ENCODE results near the gene GCGR.

Gene GCGR

DNA sequence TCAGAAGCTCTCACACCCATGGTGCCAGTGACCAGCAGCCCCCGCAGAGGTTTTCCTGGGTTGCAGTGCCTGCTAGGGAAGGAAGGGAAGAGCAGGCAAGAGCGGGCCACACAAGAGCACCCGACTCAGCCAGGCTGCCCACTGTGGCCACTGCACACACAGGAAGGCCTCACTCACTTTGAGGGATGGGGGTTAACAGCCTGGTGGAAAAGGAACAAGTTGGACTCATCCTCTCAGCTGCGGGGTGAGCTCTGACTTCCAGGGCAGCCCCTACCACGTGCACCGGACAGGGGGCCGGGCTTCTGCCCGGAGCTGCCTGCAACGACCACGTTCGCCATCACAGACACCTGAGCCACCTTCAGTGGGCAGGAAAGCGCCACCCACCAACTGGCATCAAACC is 48.3 kb downstream of the GCGR start:
- DNase-seq = no peak

GRCh38 chr17:81854974-81855774 is 51.2 kb downstream of the GCGR start:
- DNase-seq = no peak

DNA sequence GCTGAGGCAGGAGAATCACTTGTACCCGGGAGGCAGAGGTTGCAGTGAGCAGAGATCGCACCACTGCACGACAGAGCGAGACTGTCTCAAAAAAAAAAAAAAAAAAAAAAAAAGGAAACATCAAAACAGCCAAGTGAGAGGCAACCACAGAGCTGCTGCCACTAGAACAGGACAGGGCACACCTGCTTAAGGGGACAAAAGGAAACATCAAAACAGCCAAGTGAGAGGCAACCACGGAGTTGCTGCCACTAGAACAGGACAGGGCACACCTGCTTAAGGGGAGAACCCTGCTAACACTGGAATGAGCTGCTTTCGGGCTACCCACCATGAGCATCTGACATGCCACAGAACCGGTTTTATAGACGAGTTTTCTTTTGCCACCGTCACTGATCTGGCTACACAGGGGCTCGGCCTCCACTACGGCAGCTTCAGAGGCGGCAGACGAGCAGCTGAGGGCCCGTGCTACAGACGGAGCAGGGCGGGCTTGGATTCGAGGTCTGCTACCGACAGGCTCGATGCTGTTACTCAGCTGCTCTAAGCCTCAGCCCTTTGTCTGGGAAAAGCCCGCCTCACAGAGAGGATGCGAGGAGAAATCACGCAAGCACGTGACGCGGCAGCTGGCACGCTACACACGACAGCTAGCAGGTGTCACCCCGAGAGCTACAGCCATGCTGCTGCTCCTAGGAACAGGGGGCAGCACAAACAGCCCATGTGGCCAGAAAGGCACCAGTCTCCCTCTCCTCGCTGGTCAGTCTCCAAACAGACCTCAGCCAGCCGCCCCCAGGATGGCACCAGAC is 54.4 kb downstream of the GCGR start:
- no peak for DNase-seq

DNA sequence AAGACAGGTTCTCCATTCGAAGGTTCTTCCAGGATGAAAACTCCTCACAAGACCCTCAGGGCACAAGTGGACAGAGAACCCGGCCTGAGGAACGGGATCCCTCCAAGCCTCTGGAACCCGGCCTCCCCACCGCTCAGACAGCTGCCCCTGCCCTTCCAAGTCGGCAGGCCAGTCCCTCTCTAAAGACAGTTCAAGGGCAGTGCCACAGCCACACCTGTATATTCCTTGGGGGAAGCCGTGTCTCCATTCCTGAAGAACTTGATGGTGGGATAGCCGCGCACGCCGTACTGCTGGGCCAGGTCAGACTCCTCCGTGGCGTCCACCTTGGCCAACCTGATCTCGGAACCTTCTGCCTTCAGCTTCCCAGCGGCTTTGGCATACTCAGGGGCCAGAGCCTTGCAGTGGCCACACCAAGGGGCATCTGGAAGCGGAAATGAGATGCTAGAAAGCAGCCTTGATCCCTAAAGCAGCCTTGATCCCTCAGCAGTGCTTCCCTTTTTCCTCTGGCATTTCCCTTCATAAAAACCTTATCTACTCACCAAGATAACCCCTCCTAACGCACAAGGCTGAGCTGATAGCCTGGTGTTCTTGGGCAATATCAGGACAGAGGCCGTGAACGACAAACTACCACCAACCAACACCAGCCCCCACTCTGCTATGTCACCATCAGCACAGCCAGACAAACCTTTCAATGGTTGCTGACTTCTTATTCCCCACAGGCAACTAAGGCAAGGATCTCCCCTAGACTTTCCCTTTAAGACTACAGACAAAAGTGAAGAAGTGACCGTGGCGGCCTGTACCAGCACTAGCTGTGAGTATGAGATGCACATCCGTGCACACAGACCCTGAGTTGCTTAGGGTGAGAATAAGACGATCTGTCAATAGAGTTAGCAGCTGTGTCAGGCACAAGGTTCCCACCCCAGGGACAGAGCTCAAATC is 55.3 kb downstream of the GCGR start:
- DNase-seq = peak; percentile 37

DNA sequence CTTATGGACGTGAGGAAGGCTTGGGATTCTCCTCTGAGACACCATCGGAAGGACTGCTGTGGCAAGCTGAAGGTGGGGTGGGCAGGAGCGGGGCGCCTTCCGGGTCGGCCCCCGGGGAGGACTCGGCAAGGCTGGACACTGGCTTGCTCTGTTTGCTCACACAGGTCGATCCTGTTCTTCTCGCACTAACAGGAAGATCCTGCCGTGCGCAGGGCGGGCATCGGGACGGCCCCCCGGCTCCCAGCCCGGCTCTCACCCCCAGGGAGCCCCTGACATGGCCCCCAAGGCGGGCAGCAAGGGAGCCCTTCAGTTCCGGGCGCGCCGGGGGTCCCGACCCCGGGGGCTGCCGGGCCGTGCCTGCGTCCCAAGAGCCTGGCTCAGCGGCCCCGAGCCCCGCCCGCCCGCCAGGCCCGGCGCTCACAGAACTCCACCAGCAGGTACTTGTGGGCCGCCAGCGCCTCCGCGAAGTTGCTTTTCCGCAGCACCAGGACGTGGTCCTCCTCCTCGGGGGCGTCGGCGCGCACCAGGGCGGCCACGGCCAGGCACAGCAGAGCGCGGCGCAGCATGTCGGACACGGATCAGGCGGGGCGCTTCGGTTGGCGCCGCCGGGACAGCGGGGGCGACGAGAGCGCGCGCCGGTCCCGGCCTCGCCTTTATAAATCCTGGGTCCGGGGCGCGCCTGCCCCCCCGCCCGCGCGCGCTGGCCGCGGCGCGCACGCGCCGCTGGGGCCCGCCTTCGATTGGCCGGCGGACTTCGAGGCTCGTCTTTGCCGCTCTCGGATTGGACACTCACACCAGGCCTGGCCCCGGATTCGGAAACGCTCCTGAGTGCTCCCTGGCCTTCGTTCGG is 56.2 kb downstream of the GCGR start, which contains the start of gene P4HB:
Gene P4HB, minus strand, starts transcription at position 630 of the 850 bp plus-strand sequence. Its CDS starts 64 bp downstream, at position 566.
- DNase-seq = no peak

- DNase-seq = peak; percentile 100
These were observed 57.0 kb downstream of the GCGR start for GRCh38 chr17:81860756-81861568.

- DNase-seq = no peak
These were observed 59.2 kb downstream of the GCGR start for GRCh38 chr17:81863123-81863675.

Data from NCI-H82 (cell line).